ENCODE data around the gene TMOD2. TPM values are rescaled to one million over a fixed set of nuclear protein-coding genes. Genes with fewer than 3 reads are reported as not detected.

The TMOD2 gene
- total and polyA plus RNA-seq, 7 experiments from 2014 or later: 1.4 to 17.1 (median 10.7) TPM

GRCh38 chr15:51752888-51753287, 1.5 kb downstream of the TMOD2 start:
- no peaks in the 10 kb centered on the region for H3K27me3 ChIP-seq (ENCODE audit: control insufficient read depth in 2 of 2, insufficient read depth in 2 of 2, low read length in 2 of 2)
- Mint-ChIP-seq H3K27ac (peak overlapping the region in 2 of 9 donors; percentile 34 to 76), H3K36me3 (peaks cover 0 to 18% (median 0%) of the 10 kb centered on the region in 5 donors), H3K4me1 (peaks cover 24 to 55% (median 42%) of the 10 kb centered on the region in 7 donors), H3K4me3 (peak overlapping the region; percentile 48 to 91 (median 78)), H3K27me3 (peaks cover 0 to 55% (median 0%) of the 10 kb centered on the region in 5 donors), H3K9me3 (peaks cover 0 to 4% (median 0%) of the 10 kb centered on the region in 11 donors)
- ChIA-PET POLR2A (interaction anchor here (1.1 to 6.1 kb wide), 2 partner anchors 15 to 16 kb away, joined by 3 to 44 read pairs; partner anchors contain the start of gene LYSMD2), CTCF (interaction anchor here (1.3 to 1.7 kb wide), 2 partner anchors 24 to 103 kb away, joined by 5 to 6 read pairs; no protein-coding TSS in a partner anchor)
- no peaks in the 10 kb centered on the region for H3K9me3 ChIP-seq (ENCODE audit: control insufficient read depth in 2 of 3, low read length in 3 of 3)
- no peak overlapping the region for H3K4me3 ChIP-seq (ENCODE audit: low read length)
- no peaks in the 10 kb centered on the region for H3K36me3 ChIP-seq (ENCODE audit: control insufficient read depth in 2 of 3, insufficient read depth in 3 of 3, low read length in 3 of 3)
- peaks cover 0 to 10% of the 10 kb centered on the region in 2 donors for H3K4me1 ChIP-seq (ENCODE audit: control insufficient read depth in 2 of 2, insufficient read depth in 2 of 2, low read length in 2 of 2)
- intact Hi-C loops (cut with micrococcal nuclease): no loop called here
- ATAC-seq (no peak), DNase-seq (no peak)
- H3K27ac ChIP-seq (ENCODE audit: low read depth, low read length): no peak overlapping the region

DNA sequence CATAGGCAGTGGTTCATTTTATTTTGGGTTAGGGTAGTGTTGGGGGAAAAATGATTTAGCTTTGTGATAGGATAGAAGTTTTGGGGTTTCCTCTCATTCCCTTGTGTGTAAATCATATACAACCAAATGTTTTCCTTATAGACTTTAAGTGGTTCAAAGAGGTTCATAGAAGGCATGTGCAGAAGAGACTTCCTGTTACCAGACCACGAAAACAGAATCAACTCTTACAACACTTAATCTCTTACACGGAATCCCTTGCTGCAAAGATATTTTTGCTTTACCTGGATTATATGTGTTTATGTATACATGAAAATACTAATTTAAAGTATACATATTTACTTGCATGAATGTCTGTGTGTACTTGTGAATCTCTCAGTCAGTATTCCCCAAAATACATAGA, 2.9 kb downstream of the TMOD2 start:
- peak overlapping the region in 2 of 9 donors; percentile 14 to 49 for H3K27ac Mint-ChIP-seq
- no peak for DNase-seq
- Histone ChIP-seq H3K4me1 (ENCODE audit: control insufficient read depth in 2 of 2, insufficient read depth in 2 of 2, low read length in 2 of 2) (peaks cover 0 to 10% of the 10 kb centered on the region in 2 donors), H3K4me3 (ENCODE audit: low read length) (no peak overlapping the region), H3K9me3 (ENCODE audit: control insufficient read depth in 2 of 3, low read length in 3 of 3) (no peaks in the 10 kb centered on the region), H3K27ac (ENCODE audit: low read depth, low read length) (no peak overlapping the region), H3K27me3 (ENCODE audit: control insufficient read depth in 2 of 2, insufficient read depth in 2 of 2, low read length in 2 of 2) (no peaks in the 10 kb centered on the region), H3K36me3 (ENCODE audit: control insufficient read depth in 2 of 3, insufficient read depth in 3 of 3, low read length in 3 of 3) (no peaks in the 10 kb centered on the region)
- peaks cover 0 to 4% (median 0%) of the 10 kb centered on the region in 11 donors for H3K9me3 Mint-ChIP-seq
- ChIA-PET CTCF (interaction anchor here (0.7 to 1.4 kb wide), 3 partner anchors 15 to 23 kb away, joined by 3 read pairs; no protein-coding TSS in a partner anchor), POLR2A (interaction anchor here (1.4 to 6.1 kb wide), 2 partner anchors 14 to 17 kb away, joined by 3 to 44 read pairs; partner anchors contain the start of gene LYSMD2)
- no peak for ATAC-seq
- H3K27me3 Mint-ChIP-seq: peaks cover 0 to 50% (median 0%) of the 10 kb centered on the region in 5 donors
- peaks cover 24 to 55% (median 45%) of the 10 kb centered on the region in 7 donors for H3K4me1 Mint-ChIP-seq
- H3K36me3 Mint-ChIP-seq: peaks cover 0 to 18% (median 6%) of the 10 kb centered on the region in 5 donors
- H3K4me3 Mint-ChIP-seq: peak overlapping the region in 8 of 10 donors; percentile 2 to 60 (median 32)
- intact Hi-C loops (cut with micrococcal nuclease): no loop called here

- peak overlapping the region in 1 of 10 donors; percentile 25 for H3K4me3 Mint-ChIP-seq
- peaks cover 0 to 35% (median 0%) of the 10 kb centered on the region in 5 donors for H3K27me3 Mint-ChIP-seq
- no peaks in the 10 kb centered on the region for H3K9me3 ChIP-seq (ENCODE audit: control insufficient read depth in 2 of 3, low read length in 3 of 3)
- H3K27ac Mint-ChIP-seq: peak overlapping the region in 2 of 9 donors; percentile 15 to 43
- POLR2A ChIA-PET: interaction anchor here (0.9 to 2.6 kb wide), 2 partner anchors 18 to 106 kb away, joined by 3 to 14 read pairs; partner anchors contain the start of gene LYSMD2
- H3K4me3 ChIP-seq (ENCODE audit: low read length): no peak overlapping the region
- H3K36me3 Mint-ChIP-seq: peaks cover 0 to 18% (median 6%) of the 10 kb centered on the region in 5 donors
- H3K36me3 ChIP-seq (ENCODE audit: control insufficient read depth in 2 of 3, insufficient read depth in 3 of 3, low read length in 3 of 3): no peaks in the 10 kb centered on the region
- H3K4me1 Mint-ChIP-seq: peaks cover 23 to 50% (median 42%) of the 10 kb centered on the region in 7 donors
- DNase-seq: no peak
- CTCF ChIA-PET: interaction anchor here (1.2 to 1.7 kb wide), 2 partner anchors 21 to 24 kb away, joined by 3 to 5 read pairs; no protein-coding TSS in a partner anchor
- intact Hi-C loops (cut with micrococcal nuclease): no loop called here
- ATAC-seq: no peak
- peaks cover 0 to 10% of the 10 kb centered on the region in 2 donors for H3K4me1 ChIP-seq (ENCODE audit: control insufficient read depth in 2 of 2, insufficient read depth in 2 of 2, low read length in 2 of 2)
- peaks cover 0 to 4% (median 0%) of the 10 kb centered on the region in 11 donors for H3K9me3 Mint-ChIP-seq
- H3K27ac ChIP-seq (ENCODE audit: low read depth, low read length): no peak overlapping the region
- H3K27me3 ChIP-seq (ENCODE audit: control insufficient read depth in 2 of 2, insufficient read depth in 2 of 2, low read length in 2 of 2): no peaks in the 10 kb centered on the region
Observed at GRCh38 chr15:51755790-51756189, 4.4 kb downstream of the TMOD2 start.

- intact Hi-C loops (cut with micrococcal nuclease): no loop called here
- ATAC-seq: peak; percentile 44
- Histone ChIP-seq H3K4me1 (ENCODE audit: control insufficient read depth in 2 of 2, insufficient read depth in 2 of 2, low read length in 2 of 2) (peaks cover 0 to 10% of the 10 kb centered on the region in 2 donors), H3K4me3 (ENCODE audit: low read length) (no peak overlapping the region), H3K27ac (ENCODE audit: low read depth, low read length) (no peak overlapping the region), H3K27me3 (ENCODE audit: control insufficient read depth in 2 of 2, insufficient read depth in 2 of 2, low read length in 2 of 2) (no peaks in the 10 kb centered on the region), H3K9me3 (ENCODE audit: control insufficient read depth in 2 of 3, low read length in 3 of 3) (no peaks in the 10 kb centered on the region), H3K36me3 (ENCODE audit: control insufficient read depth in 2 of 3, insufficient read depth in 3 of 3, low read length in 3 of 3) (no peaks in the 10 kb centered on the region)
- no peak for DNase-seq
- ChIA-PET POLR2A (interaction anchor here (2.6 kb wide), 1 partner anchor 19 kb away, joined by 14 read pairs; the partner anchor contains the start of gene LYSMD2), CTCF (interaction anchor here (1.4 to 2.0 kb wide), 4 partner anchors 20 to 106 kb away, joined by 4 to 14 read pairs (median 6); partner anchors contain the start of gene LYSMD2)
- H3K4me3 Mint-ChIP-seq: no peak overlapping the region
- peaks cover 0 to 16% (median 6%) of the 10 kb centered on the region in 5 donors for H3K36me3 Mint-ChIP-seq
- peaks cover 19 to 49% (median 38%) of the 10 kb centered on the region in 7 donors for H3K4me1 Mint-ChIP-seq
- H3K27ac Mint-ChIP-seq: no peak overlapping the region
- H3K9me3 Mint-ChIP-seq: peaks cover 0 to 4% (median 0%) of the 10 kb centered on the region in 11 donors
- peaks cover 0 to 30% (median 0%) of the 10 kb centered on the region in 5 donors for H3K27me3 Mint-ChIP-seq
Observed at GRCh38 chr15:51756482-51756881, 5.1 kb downstream of the TMOD2 start.

DNA sequence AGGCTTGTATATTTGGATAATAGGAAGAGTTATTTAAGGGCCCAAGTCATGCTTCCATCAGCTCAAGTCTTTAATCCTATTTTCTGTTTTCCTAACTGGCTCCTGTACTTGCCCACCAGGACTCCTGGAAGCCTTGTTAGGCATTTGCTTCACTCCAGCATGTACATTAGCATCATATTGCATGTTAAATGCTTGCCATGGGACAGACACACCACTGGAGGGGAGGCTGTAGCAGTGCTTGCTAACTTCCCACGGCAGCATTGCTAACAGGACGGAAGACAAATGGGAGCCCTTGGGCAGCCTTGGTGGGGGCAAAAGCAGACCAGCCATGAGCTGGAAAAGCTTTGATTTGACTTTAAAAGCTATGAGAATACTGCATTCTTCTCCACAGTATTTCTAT, 6.1 kb downstream of the TMOD2 start:
- H3K36me3 ChIP-seq (ENCODE audit: control insufficient read depth in 2 of 3, insufficient read depth in 3 of 3, low read length in 3 of 3): no peaks in the 10 kb centered on the region
- Mint-ChIP-seq H3K4me3 (no peak overlapping the region), H3K27me3 (peaks cover 0 to 25% (median 0%) of the 10 kb centered on the region in 5 donors), H3K36me3 (peaks cover 0 to 16% (median 6%) of the 10 kb centered on the region in 5 donors), H3K9me3 (peaks cover 0 to 4% (median 0%) of the 10 kb centered on the region in 11 donors), H3K4me1 (peaks cover 16 to 44% (median 34%) of the 10 kb centered on the region in 7 donors), H3K27ac (no peak overlapping the region)
- H3K4me3 ChIP-seq (ENCODE audit: low read length): no peak overlapping the region
- no peaks in the 10 kb centered on the region for H3K27me3 ChIP-seq (ENCODE audit: control insufficient read depth in 2 of 2, insufficient read depth in 2 of 2, low read length in 2 of 2)
- ATAC-seq: no peak
- H3K4me1 ChIP-seq (ENCODE audit: control insufficient read depth in 2 of 2, insufficient read depth in 2 of 2, low read length in 2 of 2): peaks cover 0 to 6% of the 10 kb centered on the region in 2 donors
- POLR2A ChIA-PET: interaction anchor here (2.6 kb wide), 1 partner anchor 20 kb away, joined by 14 read pairs; the partner anchor contains the start of gene LYSMD2
- H3K9me3 ChIP-seq (ENCODE audit: control insufficient read depth in 2 of 3, low read length in 3 of 3): no peaks in the 10 kb centered on the region
- CTCF ChIA-PET: interaction anchor here (1.4 to 2.0 kb wide), 3 partner anchors 19 to 107 kb away, joined by 4 to 14 read pairs (median 6); partner anchors contain the start of gene LYSMD2
- no peak for DNase-seq
- H3K27ac ChIP-seq (ENCODE audit: low read depth, low read length): no peak overlapping the region
- intact Hi-C loops (cut with micrococcal nuclease): no loop called here

DNA sequence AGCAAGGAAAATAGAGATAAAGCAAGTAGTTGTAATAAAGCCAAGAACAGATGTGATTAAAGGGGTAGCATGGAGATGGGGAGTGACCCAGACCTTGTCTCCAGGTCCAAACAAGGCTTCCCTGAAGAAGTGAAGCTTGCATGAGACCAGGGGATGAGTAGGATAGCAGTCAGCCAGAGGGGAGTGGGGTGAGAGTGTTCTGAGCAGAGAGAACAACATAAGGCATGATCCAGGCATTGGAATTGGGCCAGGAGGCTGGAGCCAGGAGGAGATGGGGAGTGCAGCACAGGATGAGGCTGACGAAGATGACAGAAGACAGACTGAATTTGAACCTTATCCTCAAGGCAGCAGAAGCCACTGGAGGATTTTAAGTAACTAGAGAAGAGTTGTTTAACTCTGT, 7.2 kb downstream of the TMOD2 start:
- Histone ChIP-seq H3K27me3 (ENCODE audit: control insufficient read depth in 2 of 2, insufficient read depth in 2 of 2, low read length in 2 of 2) (no peaks in the 10 kb centered on the region), H3K27ac (ENCODE audit: low read depth, low read length) (no peak overlapping the region), H3K36me3 (ENCODE audit: control insufficient read depth in 2 of 3, insufficient read depth in 3 of 3, low read length in 3 of 3) (no peaks in the 10 kb centered on the region), H3K4me3 (ENCODE audit: low read length) (no peak overlapping the region), H3K9me3 (ENCODE audit: control insufficient read depth in 2 of 3, low read length in 3 of 3) (no peaks in the 10 kb centered on the region), H3K4me1 (ENCODE audit: control insufficient read depth in 2 of 2, insufficient read depth in 2 of 2, low read length in 2 of 2) (peaks cover 0 to 4% of the 10 kb centered on the region in 2 donors)
- H3K4me3 Mint-ChIP-seq: no peak overlapping the region
- ChIA-PET CTCF (no interaction called here), POLR2A (no interaction called here)
- peaks cover 0 to 13% (median 0%) of the 10 kb centered on the region in 5 donors for H3K27me3 Mint-ChIP-seq
- peaks cover 0 to 11% (median 6%) of the 10 kb centered on the region in 5 donors for H3K36me3 Mint-ChIP-seq
- ATAC-seq (no peak), DNase-seq (no peak)
- peak overlapping the region in 2 of 9 donors; percentile 0 to 5 for H3K27ac Mint-ChIP-seq
- H3K4me1 Mint-ChIP-seq: peaks cover 13 to 33% (median 22%) of the 10 kb centered on the region in 7 donors
- peaks cover 0 to 4% (median 0%) of the 10 kb centered on the region in 11 donors for H3K9me3 Mint-ChIP-seq
- intact Hi-C loops (cut with micrococcal nuclease): no loop called here

Measured in naive thymus-derived CD4-positive, alpha-beta T cell (primary cell).